Thymus (tissue), 14 donors: ENCODE results near the gene PRAMEF14. TPM values are rescaled to one million over a fixed set of nuclear protein-coding genes. Genes with fewer than 3 reads are reported as not detected.
"Not testable (repeated sequence)": the region's sequence is repeated elsewhere in the genome, so short reads cannot be mapped to it uniquely, and the experiment has no call there.

Experiments used
- DNase-seq, 9 donors: peaks; one replicate each; pipeline ENCODE4 v3.0.0-alpha.2; 2013; ENCODE audit warnings: low spot score in 9 of 9, low read depth in 6 of 9, missing footprints in 1 of 9
- H3K27ac ChIP-seq, 2 donors: one replicate each; pipeline ENCODE4 v1.5.1; 2013; ENCODE audit warnings: control low read depth in 1 of 2, low read depth in 1 of 2, low read length in 1 of 2, mild to moderate bottlenecking in 1 of 2, moderate library complexity in 1 of 2
- H3K27me3 ChIP-seq, 2 donors: one replicate each; pipeline ENCODE4 v1.5.1; 2013; ENCODE audit warnings: low read length in 1 of 2; ENCODE audit not compliant: control insufficient read depth in 2 of 2, insufficient read depth in 1 of 2
- H3K36me3 ChIP-seq, 2 donors: one replicate each; pipeline ENCODE4 v1.5.1; 2013; ENCODE audit warnings: low read length in 1 of 2, mild to moderate bottlenecking in 1 of 2, moderate library complexity in 1 of 2; ENCODE audit not compliant: control insufficient read depth in 2 of 2, insufficient read depth in 2 of 2
- H3K4me1 ChIP-seq, 2 donors: one replicate each; pipeline ENCODE4 v1.5.1; 2013; ENCODE audit warnings: low read length in 2 of 2; ENCODE audit not compliant: control insufficient read depth in 2 of 2, insufficient read depth in 2 of 2
- H3K4me3 ChIP-seq, 2 donors: one replicate each; pipeline ENCODE4 v1.5.1; 2013; ENCODE audit warnings: low read length in 2 of 2, control low read depth in 1 of 2, mild to moderate bottlenecking in 1 of 2
- H3K9me3 ChIP-seq, 2 donors: one replicate each; pipeline ENCODE4 v1.5.1; 2013; ENCODE audit warnings: low read length in 1 of 2, mild to moderate bottlenecking in 1 of 2; ENCODE audit not compliant: control insufficient read depth in 2 of 2, insufficient read depth in 1 of 2
- WGBS: extraction: QIAGEN DNeasy Blood & Tissue Kit; methylation state at CpG from one replicate; pipeline ENCODE4 v1.1.7; 2013; 5-methylcytosine and 5-hydroxymethylcytosine counted together
- long read RNA-seq, 10 donors: transcript quantifications; one replicate each; lab custom pipeline, GENCODE V29; 2026
- polyA plus RNA-seq: library from polyadenylated mRNA; stranded (reverse); fragments of 200-250 nt; gene quantifications from one replicate; pipeline ENCODE4 v1.2.3, GENCODE V29; 2013
- total RNA-seq: library from RNA; stranded (reverse); fragments of 120-200 nt; gene quantifications from one replicate; pipeline ENCODE4 v1.2.4, GENCODE V29; 2013
- donor health status: healthy.

The PRAMEF14 gene, protein sequence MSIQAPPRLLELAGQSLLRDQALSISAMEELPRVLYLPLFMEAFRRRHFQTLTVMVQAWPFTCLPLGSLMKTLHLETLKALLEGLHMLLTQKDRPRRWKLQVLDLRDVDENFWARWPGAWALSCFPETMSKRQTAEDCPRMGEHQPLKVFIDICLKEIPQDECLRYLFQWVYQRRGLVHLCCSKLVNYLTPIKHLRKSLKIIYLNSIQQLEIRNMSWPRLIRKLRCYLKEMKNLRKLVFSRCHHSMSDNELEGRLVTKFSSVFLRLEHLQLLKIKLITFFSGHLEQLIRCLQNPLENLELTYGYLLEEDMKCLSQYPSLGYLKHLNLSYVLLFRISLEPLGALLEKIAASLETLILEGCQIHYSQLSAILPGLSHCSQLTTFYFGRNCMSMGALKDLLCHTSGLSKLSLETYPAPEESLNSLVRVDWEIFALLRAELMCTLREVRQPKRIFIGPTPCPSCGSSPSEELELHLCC
- total RNA-seq (not detected), polyA plus RNA-seq (0.16 TPM)
- long read RNA-seq, donor 1, result 0 reads
- long read RNA-seq, donor 2, result 0 reads
- long read RNA-seq, donor 3, result 0 reads
- long read RNA-seq, donor 4, result 0 reads
- long read RNA-seq, donor 5, result 0 reads
- long read RNA-seq, donor 6, result 0 reads
- long read RNA-seq, donor 7, result 0 reads
- long read RNA-seq, donor 8, result 0 reads
- long read RNA-seq, donor 9, result 0 reads
- long read RNA-seq, donor 10, result 0 reads

- DNase-seq, H3K27me3 ChIP-seq, H3K27ac ChIP-seq, H3K4me1 ChIP-seq, H3K9me3 ChIP-seq, H3K36me3 ChIP-seq, H3K4me3 ChIP-seq: not testable (repeated sequence)
- WGBS, result 68% methylated on average over 7 of the region's 7 CpGs
These were observed at the start of gene PRAMEF14 for GRCh38 chr1:13347034-13347433. Gene PRAMEF14 (minus strand): TSS chr1:13347134. CDS start chr1:13345314, 1,820 bp downstream.

- H3K9me3 ChIP-seq, H3K4me1 ChIP-seq, H3K27me3 ChIP-seq, H3K27ac ChIP-seq, H3K4me3 ChIP-seq, H3K36me3 ChIP-seq, DNase-seq: not testable (repeated sequence)
- WGBS, result 95% methylated on average over 22 of the region's 22 CpGs
These were observed 48.4 kb upstream of the PRAMEF14 start for GRCh38 chr1:13395311-13395710.

- not testable (repeated sequence) for H3K4me1 ChIP-seq, DNase-seq, H3K36me3 ChIP-seq, H3K27ac ChIP-seq, H3K4me3 ChIP-seq, H3K27me3 ChIP-seq, H3K9me3 ChIP-seq
- WGBS, result 94% methylated on average over 32 of the region's 32 CpGs
These were observed 47.8 kb upstream of the PRAMEF14 start for GRCh38 chr1:13394761-13395160.

GRCh38 chr1:13393004-13393403 lies 46.1 kb upstream of the PRAMEF14 start:
- not testable (repeated sequence) for H3K27ac ChIP-seq

GRCh38 chr1:13389332-13389731 lies 42.4 kb upstream of the PRAMEF14 start, which contains the start of gene PRAMEF17:
Gene PRAMEF17 (plus strand): TSS chr1:13389632. CDS start chr1:13389658, 26 bp downstream.
- DNase-seq, H3K4me1 ChIP-seq, H3K4me3 ChIP-seq, H3K9me3 ChIP-seq, H3K27me3 ChIP-seq, H3K27ac ChIP-seq, H3K36me3 ChIP-seq: not testable (repeated sequence)

More at GRCh38 chr1:13393004-13393403, 46.1 kb upstream of the PRAMEF14 start:
- not testable (repeated sequence) for H3K9me3 ChIP-seq, H3K36me3 ChIP-seq, H3K4me3 ChIP-seq, DNase-seq, H3K4me1 ChIP-seq, H3K27me3 ChIP-seq
- WGBS, result 78% methylated on average over 7 of the region's 7 CpGs

DNA sequence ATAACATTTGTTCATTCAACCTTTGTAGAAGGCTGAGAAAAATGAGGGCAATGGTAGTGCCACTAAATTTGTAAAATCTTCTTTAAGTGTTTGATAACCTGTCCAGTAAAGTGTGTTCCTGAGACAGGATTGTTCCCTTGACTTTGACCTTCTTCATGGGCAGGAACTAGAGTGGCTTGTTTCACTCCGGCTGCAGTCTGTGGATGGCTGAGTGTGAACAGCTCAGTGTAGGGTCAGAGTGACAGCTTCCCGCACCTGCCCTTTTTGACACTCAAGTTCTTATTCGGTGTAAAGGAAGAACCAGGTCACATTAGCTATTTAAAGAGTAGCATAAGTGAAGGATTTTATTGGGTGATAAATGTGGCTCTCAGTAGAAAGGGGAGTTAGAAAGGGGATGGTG lies 33.4 kb upstream of the PRAMEF14 start:
- WGBS, result 92% methylated on average over 3 of the region's 3 CpGs
- H3K27me3 ChIP-seq, result not testable (repeated sequence)

DNA sequence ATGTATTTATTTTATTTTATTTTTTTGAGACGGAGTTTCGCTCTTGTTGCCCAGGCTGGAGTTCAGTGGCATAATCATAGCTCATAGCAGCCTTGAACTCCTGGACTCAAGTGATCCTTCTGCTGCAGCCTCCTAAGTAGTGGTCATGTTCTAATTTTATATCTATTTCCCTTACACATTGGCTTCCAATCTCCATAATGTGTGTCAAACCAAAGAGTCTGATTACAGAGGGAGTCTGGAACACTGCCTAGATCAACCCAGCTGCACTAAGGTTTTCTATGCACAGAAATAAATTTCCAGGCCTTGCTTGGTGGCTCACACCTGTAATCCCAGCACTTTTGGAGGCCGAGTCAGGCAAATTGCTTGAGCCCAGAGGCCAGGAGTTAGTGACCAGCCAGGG lies 32.0 kb upstream of the PRAMEF14 start:
- H3K4me3 ChIP-seq, H3K4me1 ChIP-seq, H3K27me3 ChIP-seq, H3K36me3 ChIP-seq, DNase-seq, H3K9me3 ChIP-seq, H3K27ac ChIP-seq: not testable (repeated sequence)
- WGBS, result 96% methylated on average over 3 of the region's 3 CpGs

More for the DNA sequence above, 33.4 kb upstream of the PRAMEF14 start:
- DNase-seq, H3K4me3 ChIP-seq, H3K9me3 ChIP-seq, H3K36me3 ChIP-seq, H3K27ac ChIP-seq, H3K4me1 ChIP-seq: not testable (repeated sequence)

- H3K27me3 ChIP-seq, H3K4me1 ChIP-seq, H3K27ac ChIP-seq, H3K36me3 ChIP-seq, H3K4me3 ChIP-seq, H3K9me3 ChIP-seq: not testable (repeated sequence)
- WGBS, result 86% methylated on average over 3 of the region's 4 CpGs
- peak in 2 of 9 donors; percentile 3 to 8 for DNase-seq
These were observed 21.6 kb upstream of the PRAMEF14 start for GRCh38 chr1:13368544-13368943.

GRCh38 chr1:13366536-13366935 lies 19.6 kb upstream of the PRAMEF14 start:
- not testable (repeated sequence) for H3K27me3 ChIP-seq, H3K27ac ChIP-seq, H3K36me3 ChIP-seq, H3K4me3 ChIP-seq, DNase-seq, H3K9me3 ChIP-seq, H3K4me1 ChIP-seq
- WGBS, result 84% methylated on average over 3 of the region's 3 CpGs
